Astrocyte (in vitro differentiated cells and primary cell): ENCODE results near the gene IRF2.

Experiments
- EZH2 ChIP-seq: IDR thresholded peaks from 2 replicates; pipeline ENCODE4 v1.6.1; 2012; ENCODE audit warnings: mild to moderate bottlenecking, low read length, inconsistent platforms; ENCODE audit not compliant: insufficient read depth
- TF ChIP-seq, protein P1 (sequence below): IDR thresholded peaks from 2 replicates; pipeline ENCODE4 v1.5.1; 2011; ENCODE audit warnings: low read depth, mild to moderate bottlenecking, inconsistent platforms, low read length, moderate library complexity; ENCODE audit not compliant: insufficient read depth

DNA sequence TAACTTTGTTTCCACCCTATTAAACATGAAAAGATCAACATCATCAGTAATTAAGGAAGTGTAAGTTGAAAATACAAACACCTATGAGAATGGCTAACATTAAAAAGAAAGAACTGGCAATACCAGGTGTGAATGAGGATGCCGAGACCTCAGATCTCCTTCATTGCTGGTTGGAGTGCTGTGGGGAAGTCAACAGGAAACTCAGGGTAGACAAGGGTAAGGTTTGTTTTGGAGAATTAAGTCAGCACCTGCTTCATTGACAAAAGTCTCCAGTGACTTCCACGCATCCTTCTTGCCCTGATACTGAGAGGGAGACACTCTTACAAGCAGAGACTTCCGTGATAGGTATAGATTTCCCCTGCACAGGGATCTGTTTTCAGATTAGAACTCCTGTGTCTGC is 106.1 kb downstream of the IRF2 start:
- TF ChIP-seq, protein P1, sequence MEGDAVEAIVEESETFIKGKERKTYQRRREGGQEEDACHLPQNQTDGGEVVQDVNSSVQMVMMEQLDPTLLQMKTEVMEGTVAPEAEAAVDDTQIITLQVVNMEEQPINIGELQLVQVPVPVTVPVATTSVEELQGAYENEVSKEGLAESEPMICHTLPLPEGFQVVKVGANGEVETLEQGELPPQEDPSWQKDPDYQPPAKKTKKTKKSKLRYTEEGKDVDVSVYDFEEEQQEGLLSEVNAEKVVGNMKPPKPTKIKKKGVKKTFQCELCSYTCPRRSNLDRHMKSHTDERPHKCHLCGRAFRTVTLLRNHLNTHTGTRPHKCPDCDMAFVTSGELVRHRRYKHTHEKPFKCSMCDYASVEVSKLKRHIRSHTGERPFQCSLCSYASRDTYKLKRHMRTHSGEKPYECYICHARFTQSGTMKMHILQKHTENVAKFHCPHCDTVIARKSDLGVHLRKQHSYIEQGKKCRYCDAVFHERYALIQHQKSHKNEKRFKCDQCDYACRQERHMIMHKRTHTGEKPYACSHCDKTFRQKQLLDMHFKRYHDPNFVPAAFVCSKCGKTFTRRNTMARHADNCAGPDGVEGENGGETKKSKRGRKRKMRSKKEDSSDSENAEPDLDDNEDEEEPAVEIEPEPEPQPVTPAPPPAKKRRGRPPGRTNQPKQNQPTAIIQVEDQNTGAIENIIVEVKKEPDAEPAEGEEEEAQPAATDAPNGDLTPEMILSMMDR = no peak
- no peak for TF ChIP-seq EZH2
